Stimulated activated CD8-positive, alpha-beta memory T cell treated with anti-CD3 and anti-CD28 coated beads, Interleukin-4, amount 100 ng/mL, for 4 hours (primary cell): ENCODE results near the gene SLC25A24.

Experiments used
- DNase-seq, 2 donors: peaks; one replicate each; pipeline ENCODE4 v3.0.0-alpha.2; 2020; ENCODE audit warnings: low read depth in 2 of 2, low spot score in 1 of 2

Gene SLC25A24

DNA sequence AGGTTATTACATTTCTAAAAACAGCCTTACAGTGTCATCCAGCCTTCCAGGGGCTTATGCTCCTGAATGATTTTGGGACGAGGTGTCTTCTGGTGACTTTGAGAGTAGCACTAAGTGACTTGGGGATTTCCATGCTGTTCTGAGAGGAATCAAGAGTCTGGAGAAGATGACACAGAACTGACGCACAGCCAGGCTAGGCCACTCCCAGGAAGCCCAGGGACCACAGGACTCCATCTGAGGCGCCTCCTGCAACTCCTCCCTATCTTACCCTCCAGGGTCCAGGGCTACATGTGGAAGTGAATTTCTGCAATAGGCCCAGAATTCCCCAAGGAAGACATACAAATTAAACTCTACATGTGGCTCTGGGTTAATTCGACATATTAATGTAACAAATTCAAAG lies 92.5 kb downstream of the SLC25A24 start:
- no peak for DNase-seq

DNA sequence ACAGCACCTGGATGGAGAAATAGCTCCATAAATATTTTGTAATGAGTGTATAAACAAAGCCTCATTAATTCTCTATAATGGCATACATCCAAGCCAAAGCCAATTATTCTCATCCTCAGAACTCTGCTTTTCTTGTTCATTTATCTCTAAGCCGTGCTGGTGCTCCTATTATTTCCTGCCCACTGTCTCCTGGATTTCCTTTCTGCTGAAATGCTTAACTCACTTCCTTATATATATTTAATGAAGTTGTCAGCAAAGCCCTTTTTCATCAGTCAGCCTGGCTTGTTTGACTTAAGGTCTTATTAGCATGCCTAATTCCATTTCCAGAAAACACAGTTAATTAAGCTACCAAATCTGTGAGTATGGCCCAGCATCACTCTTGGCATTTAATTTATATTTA lies 93.4 kb downstream of the SLC25A24 start:
- no peak for DNase-seq

DNA sequence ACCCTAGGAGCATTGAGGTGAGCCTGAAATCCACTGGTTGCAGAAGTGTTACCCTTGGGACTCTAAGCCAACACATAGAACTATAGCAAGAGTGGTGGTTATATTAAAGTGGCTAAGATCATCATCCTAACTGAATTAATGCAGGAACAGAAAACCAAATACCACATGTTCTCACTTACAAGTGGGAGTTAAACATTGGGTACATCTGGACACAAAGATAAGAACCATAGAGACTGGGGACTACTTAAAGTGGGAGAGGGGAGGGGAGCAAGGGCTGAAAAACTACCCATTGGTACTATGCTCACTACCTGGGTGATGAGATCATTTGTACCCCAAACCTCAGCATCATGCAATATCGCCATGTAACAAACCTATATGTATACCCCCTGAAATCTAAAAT lies 100.0 kb downstream of the SLC25A24 start:
- DNase-seq = no peak

DNA sequence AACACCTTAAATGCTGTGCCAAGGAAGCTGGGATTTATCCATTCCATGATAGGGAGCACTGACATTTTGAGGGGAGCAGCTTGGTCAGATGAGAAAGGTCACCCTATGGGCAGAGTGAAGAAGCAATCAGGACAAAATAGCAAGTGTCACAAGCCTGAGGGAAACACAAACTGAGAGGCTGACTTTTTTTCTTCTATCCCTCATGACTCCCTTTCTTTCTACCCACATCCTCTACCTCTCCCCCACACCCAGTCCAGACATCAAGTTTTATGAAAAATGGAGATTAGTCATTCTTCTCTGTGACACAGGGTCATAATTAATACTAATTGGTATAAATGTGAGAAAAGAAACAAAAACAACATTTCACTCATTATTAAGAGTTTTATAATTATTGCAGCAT lies 103.1 kb downstream of the SLC25A24 start:
- DNase-seq = no peak

DNA sequence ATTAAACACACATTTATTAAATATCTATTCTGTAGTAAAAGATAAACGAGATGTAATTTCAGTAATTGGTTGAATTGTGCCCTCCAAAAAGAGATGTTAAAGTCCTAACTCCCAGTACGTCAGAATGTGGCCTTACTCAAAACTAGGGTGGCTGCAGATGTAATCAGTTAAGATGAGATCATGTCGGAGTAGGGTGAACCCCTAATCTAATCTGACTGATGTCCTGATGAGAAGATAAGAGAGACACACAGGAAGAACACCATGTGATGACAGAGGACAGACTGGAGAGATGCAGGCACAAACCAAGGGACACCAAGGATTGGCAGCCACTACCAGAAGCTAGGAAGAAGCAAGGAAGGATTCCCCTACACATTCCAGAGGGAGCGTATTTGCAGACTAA lies 104.1 kb downstream of the SLC25A24 start:
- no peak for DNase-seq

DNA sequence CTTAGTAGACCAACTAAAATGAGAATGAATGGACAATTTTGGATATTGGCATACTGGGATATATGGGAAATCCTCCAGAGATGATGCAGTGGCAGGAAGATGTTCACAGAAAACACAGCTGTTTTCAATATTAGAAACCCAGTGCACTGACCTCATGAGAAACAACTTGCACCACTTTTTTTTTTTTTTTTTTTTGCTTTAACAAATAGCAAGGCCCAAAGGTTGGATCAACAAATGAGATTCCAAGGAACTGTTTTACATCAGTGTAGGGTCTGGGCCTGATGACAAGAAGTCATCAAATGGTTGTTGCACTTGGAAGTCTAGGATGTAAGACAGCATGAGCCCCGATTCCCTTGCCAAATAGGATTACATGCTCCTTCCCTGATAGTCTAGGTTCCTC lies 110.7 kb downstream of the SLC25A24 start:
- no peak for DNase-seq

GRCh38 chr1:108085628-108086027 lies 114.5 kb downstream of the SLC25A24 start:
- DNase-seq = no peak

GRCh38 chr1:108084866-108085477 lies 115.2 kb downstream of the SLC25A24 start:
- DNase-seq = no peak
